HCT116 (cell line): ENCODE data around the gene ALPL. TPM values are rescaled to one million over a fixed set of nuclear protein-coding genes. Genes with fewer than 3 reads are reported as not detected.

Experiments used
- ATAC-seq: fragments of 200-7000 bp; cut with Tn5 transposase; 2 replicates; pipeline ENCODE4 v1.9.1; 2020; ENCODE audit warnings: mild to moderate bottlenecking, moderate library complexity
- BruUV-seq: library from RNA; stranded (reverse); fragments of 400-500 nt; replicated peaks from 2 replicates; lab custom pipeline; 2021; lab: Mats Ljungman, UMichigan
- CTCF ChIA-PET: fragments of 300-600 bp; sonication (Branson Sonifier 250); formaldehyde crosslinking; loops from one replicate; lab custom pipeline; 2021; ENCODE audit warnings: antibody characterized with exemption; lab: Charles Lee
- POLR2A ChIA-PET: fragments of 300-600, 350-600 bp; sonication (Branson Sonifier 250); formaldehyde crosslinking; loops from one replicate; lab custom pipeline; 2021; ENCODE audit warnings: antibody characterized with exemption; lab: Charles Lee
- RAD21 ChIA-PET, 2 experiments: fragments of 300-600 bp; sonication (Branson Sonifier 250); formaldehyde crosslinking; loops; one replicate each; lab custom pipeline; 2023; ENCODE audit warnings: low total read pairs in 2 of 2; ENCODE audit not compliant: uncharacterized antibody in 2 of 2, unreplicated experiment in 2 of 2, low non-redundant PET in 1 of 2; lab: Charles Lee
- DNase-seq: peaks from one replicate; pipeline ENCODE4 v3.0.0-alpha.2; 2010; ENCODE audit warnings: low read depth, low spot score
- H2AFZ ChIP-seq: fragments of 200-600 bp; shearing (Covaris generic), sonication (generic); 2 replicates; pipeline ENCODE4 v1.6.1; 2017; ENCODE audit warnings: low read depth, mixed run types, mixed read lengths, antibody characterized with exemption, low read length; ENCODE audit not compliant: poor library complexity, severe bottlenecking
- H3K27ac ChIP-seq: 2 replicates; pipeline ENCODE4 v1.5.1; 2012; ENCODE audit warnings: low read depth, low read length
- H3K27me3 ChIP-seq: fragments of 200-600 bp; sonication (generic); 2 replicates; pipeline ENCODE4 v1.6.1; 2016; ENCODE audit warnings: mixed run types, low read length, mixed read lengths; ENCODE audit not compliant: insufficient read depth
- H3K36me3 ChIP-seq, 2 experiments: fragments of 200-500 bp in 1 of 2; fragments of 200-600 bp in 1 of 2; sonication (Bioruptor generic) in 1 of 2; sonication (generic) in 1 of 2; 2 replicates each; pipeline versions ENCODE4 v1.5.1 to v1.6.1; 2014 to 2016; ENCODE audit warnings: low read length in 2 of 2, inconsistent platforms in 1 of 2, mixed read lengths in 1 of 2, mixed run types in 1 of 2; ENCODE audit not compliant: insufficient read depth in 2 of 2, control insufficient read depth in 1 of 2
- H3K4me1 ChIP-seq, 2 experiments: fragments of 200-600 bp in 1 of 2; sonication (generic) in 1 of 2; 2 replicates each; pipeline versions ENCODE4 v1.5.1 to v1.6.1; 2012 to 2017; ENCODE audit warnings: low read length in 2 of 2, inconsistent platforms in 1 of 2, mild to moderate bottlenecking in 1 of 2, mixed read lengths in 1 of 2, mixed run types in 1 of 2, moderate library complexity in 1 of 2; ENCODE audit not compliant: insufficient read depth in 2 of 2, control insufficient read depth in 1 of 2
- H3K4me2 ChIP-seq: fragments of 200-600 bp; sonication (generic); 2 replicates; pipeline ENCODE4 v1.6.1; 2017; ENCODE audit warnings: mixed run types, low read length, mixed read lengths
- H3K4me3 ChIP-seq, 2 experiments: fragments of 200-600 bp in 1 of 2; sonication (generic) in 1 of 2; replicated peaks in 1 of 2; 2 replicates each; pipeline ENCODE4 v1.5.1; 2011 to 2016; ENCODE audit warnings: low read length in 2 of 2, control low read depth in 1 of 2, low read depth in 1 of 2, mild to moderate bottlenecking in 1 of 2, mixed read lengths in 1 of 2, mixed run types in 1 of 2
- H3K79me2 ChIP-seq: fragments of 200-600 bp; sonication (generic); 2 replicates; pipeline ENCODE4 v1.6.1; 2017; ENCODE audit warnings: mild to moderate bottlenecking, mixed run types, low read length, moderate library complexity, mixed read lengths; ENCODE audit not compliant: insufficient read depth
- H3K9ac ChIP-seq: fragments of 200-600 bp; sonication (generic); 2 replicates; pipeline ENCODE4 v1.6.1; 2016; ENCODE audit warnings: low read length, mixed read lengths
- H3K9me2 ChIP-seq: fragments of 200-600 bp; sonication (generic), shearing (Covaris generic); 2 replicates; pipeline ENCODE4 v1.6.1; 2017; ENCODE audit warnings: mixed run types, mild to moderate bottlenecking, moderate library complexity; ENCODE audit not compliant: insufficient read depth
- H3K9me3 ChIP-seq, 2 experiments: fragments of 200-500 bp in 1 of 2; fragments of 200-600 bp in 1 of 2; sonication (Bioruptor generic) in 1 of 2; sonication (generic) in 1 of 2; 2 replicates each; pipeline ENCODE4 v1.6.1; 2014 to 2017; ENCODE audit warnings: low read length in 2 of 2, mixed read lengths in 2 of 2, inconsistent platforms in 1 of 2, low read depth in 1 of 2, mild to moderate bottlenecking in 1 of 2, mixed run types in 1 of 2, moderate library complexity in 1 of 2; ENCODE audit not compliant: control insufficient read depth in 1 of 2, insufficient read depth in 1 of 2
- H4K20me1 ChIP-seq: fragments of 200-600 bp; sonication (generic), shearing (Covaris generic); 2 replicates; pipeline ENCODE4 v1.6.1; 2017; ENCODE audit warnings: mixed run types, mild to moderate bottlenecking, moderate library complexity; ENCODE audit not compliant: insufficient read depth
- CEBPB ChIP-seq: IDR thresholded peaks from 2 replicates; pipeline ENCODE4 v1.6.1; 2012; ENCODE audit warnings: low read depth
- EZH2 ChIP-seq: fragments of 200-600 bp; sonication (generic); IDR thresholded peaks from 2 replicates; pipeline ENCODE4 v1.6.1; 2017; ENCODE audit warnings: antibody characterized with exemption, mixed run types
- POLR2AphosphoS5 ChIP-seq: IDR thresholded peaks from 2 replicates; pipeline ENCODE4 v1.6.1; 2011; ENCODE audit warnings: mild to moderate bottlenecking, low read depth, low read length, moderate library complexity
- RAD21 ChIP-seq: IDR thresholded peaks from 2 replicates; pipeline ENCODE4 v1.6.1; 2012; ENCODE audit warnings: low read depth, mild to moderate bottlenecking
- TCF7L2 ChIP-seq: IDR thresholded peaks from 2 replicates; pipeline ENCODE4 v1.7.0; 2011; ENCODE audit warnings: borderline replicate concordance, inconsistent platforms; ENCODE audit not compliant: insufficient read depth, insufficient read length; ENCODE audit errors: extremely low read depth
- ZFX ChIP-seq: fragments of 450-650 bp; IDR thresholded peaks from 2 replicates; pipeline ENCODE4 v1.6.1; 2017
- intact Hi-C: fragments of 100-400 bp; cut with micrococcal nuclease; formaldehyde crosslinking; loops from 2 replicates; pipeline ENCODE4 v1.10.0; 2022
- total RNA-seq: library from RNA; stranded (reverse); gene quantifications from one replicate; pipeline ENCODE4 v1.2.1, GENCODE V29; 2021; ENCODE audit not compliant: unreplicated experiment
- TF ChIP-seq, protein P1 (sequence below): IDR thresholded peaks from 2 replicates; pipeline ENCODE4 v1.6.1; 2012; ENCODE audit warnings: low read depth
- TF ChIP-seq, protein P2 (sequence below), 3 experiments: fragments of 200-600 bp in 1 of 3; sonication (generic) in 1 of 3; IDR thresholded peaks in 2 of 3; conservative IDR thresholded peaks in 1 of 3; 2 replicates each; pipeline ENCODE4 v1.5.1; 2012 to 2017; ENCODE audit warnings: low read depth in 2 of 3, low read length in 2 of 3, antibody characterized with exemption in 1 of 3, borderline replicate concordance in 1 of 3, control low read depth in 1 of 3, mild to moderate bottlenecking in 1 of 3, mixed read lengths in 1 of 3, mixed run types in 1 of 3, moderate library complexity in 1 of 3; ENCODE audit not compliant: insufficient read depth in 1 of 3

ALPL gene
- total RNA-seq, 1 experiment from 2014 or later: 0.61 TPM

DNA sequence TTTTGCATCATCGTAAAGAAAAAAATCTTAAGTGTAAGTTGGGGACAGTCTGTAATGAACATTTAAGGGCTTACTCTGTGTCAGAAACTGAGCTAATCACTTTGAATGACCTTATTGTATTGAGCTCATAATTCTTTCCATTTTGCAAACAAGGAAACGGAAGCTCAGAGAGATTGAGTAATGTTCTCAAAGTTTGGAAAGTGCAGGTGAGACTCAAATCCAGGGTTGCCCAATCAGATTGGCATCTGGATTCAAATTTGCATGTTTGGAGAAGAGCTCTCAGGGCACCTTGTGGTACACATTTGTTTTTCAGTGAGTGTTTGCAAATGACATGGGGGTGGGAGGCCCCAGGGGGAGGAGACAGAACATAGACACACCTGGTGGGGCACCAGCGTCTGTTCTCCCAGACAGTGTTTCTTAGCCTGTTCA, 8.0 kb downstream of the ALPL start:
- TF ChIP-seq POLR2AphosphoS5 (no peak), RAD21 (no peak), CEBPB (no peak), EZH2 (no peak), TCF7L2 (no peak), ZFX (no peak)
- TF ChIP-seq, protein P1, sequence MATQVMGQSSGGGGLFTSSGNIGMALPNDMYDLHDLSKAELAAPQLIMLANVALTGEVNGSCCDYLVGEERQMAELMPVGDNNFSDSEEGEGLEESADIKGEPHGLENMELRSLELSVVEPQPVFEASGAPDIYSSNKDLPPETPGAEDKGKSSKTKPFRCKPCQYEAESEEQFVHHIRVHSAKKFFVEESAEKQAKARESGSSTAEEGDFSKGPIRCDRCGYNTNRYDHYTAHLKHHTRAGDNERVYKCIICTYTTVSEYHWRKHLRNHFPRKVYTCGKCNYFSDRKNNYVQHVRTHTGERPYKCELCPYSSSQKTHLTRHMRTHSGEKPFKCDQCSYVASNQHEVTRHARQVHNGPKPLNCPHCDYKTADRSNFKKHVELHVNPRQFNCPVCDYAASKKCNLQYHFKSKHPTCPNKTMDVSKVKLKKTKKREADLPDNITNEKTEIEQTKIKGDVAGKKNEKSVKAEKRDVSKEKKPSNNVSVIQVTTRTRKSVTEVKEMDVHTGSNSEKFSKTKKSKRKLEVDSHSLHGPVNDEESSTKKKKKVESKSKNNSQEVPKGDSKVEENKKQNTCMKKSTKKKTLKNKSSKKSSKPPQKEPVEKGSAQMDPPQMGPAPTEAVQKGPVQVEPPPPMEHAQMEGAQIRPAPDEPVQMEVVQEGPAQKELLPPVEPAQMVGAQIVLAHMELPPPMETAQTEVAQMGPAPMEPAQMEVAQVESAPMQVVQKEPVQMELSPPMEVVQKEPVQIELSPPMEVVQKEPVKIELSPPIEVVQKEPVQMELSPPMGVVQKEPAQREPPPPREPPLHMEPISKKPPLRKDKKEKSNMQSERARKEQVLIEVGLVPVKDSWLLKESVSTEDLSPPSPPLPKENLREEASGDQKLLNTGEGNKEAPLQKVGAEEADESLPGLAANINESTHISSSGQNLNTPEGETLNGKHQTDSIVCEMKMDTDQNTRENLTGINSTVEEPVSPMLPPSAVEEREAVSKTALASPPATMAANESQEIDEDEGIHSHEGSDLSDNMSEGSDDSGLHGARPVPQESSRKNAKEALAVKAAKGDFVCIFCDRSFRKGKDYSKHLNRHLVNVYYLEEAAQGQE: no peak
- TF ChIP-seq, protein P2, sequence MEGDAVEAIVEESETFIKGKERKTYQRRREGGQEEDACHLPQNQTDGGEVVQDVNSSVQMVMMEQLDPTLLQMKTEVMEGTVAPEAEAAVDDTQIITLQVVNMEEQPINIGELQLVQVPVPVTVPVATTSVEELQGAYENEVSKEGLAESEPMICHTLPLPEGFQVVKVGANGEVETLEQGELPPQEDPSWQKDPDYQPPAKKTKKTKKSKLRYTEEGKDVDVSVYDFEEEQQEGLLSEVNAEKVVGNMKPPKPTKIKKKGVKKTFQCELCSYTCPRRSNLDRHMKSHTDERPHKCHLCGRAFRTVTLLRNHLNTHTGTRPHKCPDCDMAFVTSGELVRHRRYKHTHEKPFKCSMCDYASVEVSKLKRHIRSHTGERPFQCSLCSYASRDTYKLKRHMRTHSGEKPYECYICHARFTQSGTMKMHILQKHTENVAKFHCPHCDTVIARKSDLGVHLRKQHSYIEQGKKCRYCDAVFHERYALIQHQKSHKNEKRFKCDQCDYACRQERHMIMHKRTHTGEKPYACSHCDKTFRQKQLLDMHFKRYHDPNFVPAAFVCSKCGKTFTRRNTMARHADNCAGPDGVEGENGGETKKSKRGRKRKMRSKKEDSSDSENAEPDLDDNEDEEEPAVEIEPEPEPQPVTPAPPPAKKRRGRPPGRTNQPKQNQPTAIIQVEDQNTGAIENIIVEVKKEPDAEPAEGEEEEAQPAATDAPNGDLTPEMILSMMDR (IDR thresholded peaks at IDR 0.05 in 2 of 3, conservative IDR thresholded peaks at IDR 0.05 in 1 of 3; ENCODE audit: borderline replicate concordance in 1 of 3, insufficient read depth in 1 of 3, low read depth in 2 of 3, low read length in 2 of 3): no peak
- TF ChIP-seq, all 23 proteins: peak for 0

More for the DNA sequence above, 8.0 kb downstream of the ALPL start:
- H3K4me1 ChIP-seq: peaks cover 0 to 10% of the 10 kb centered on the region in 2 experiments; a peak in 2 of 4 replicates
- H3K27me3 ChIP-seq: no peaks in the 10 kb centered on the region
- BruUV-seq: no TSS peak
- no peak overlapping the region for H3K4me3 ChIP-seq
- no peak overlapping the region for H2AFZ ChIP-seq
- no peak overlapping the region for H3K9ac ChIP-seq
- H3K79me2 ChIP-seq: no peaks in the 10 kb centered on the region
- H3K9me3 ChIP-seq: no peaks in the 10 kb centered on the region
- no peaks in the 10 kb centered on the region for H3K36me3 ChIP-seq
- no peak overlapping the region for H3K4me2 ChIP-seq
- no peaks in the 10 kb centered on the region for H3K9me2 ChIP-seq
- DNase-seq: no peak
- intact Hi-C loops: loop anchor here (10.0 kb wide), 1 partner anchor 138 kb away; no protein-coding TSS in a partner anchor
- CTCF ChIA-PET: interaction anchor here (0.7 to 1.5 kb wide), 2 partner anchors 8 to 29 kb away, joined by 3 to 4 read pairs; partner anchors contain the start of gene ALPL
- RAD21 ChIA-PET: no interaction called here
- ATAC-seq: no peak
- POLR2A ChIA-PET: no interaction called here
- H3K27ac ChIP-seq: no peak overlapping the region
- H4K20me1 ChIP-seq: no peaks in the 10 kb centered on the region
